HG03175 (cell line): ENCODE data around the gene TIMM9.
"Not testable (repeated sequence)": the region's sequence is repeated elsewhere in the genome, so short reads cannot be mapped to it uniquely, and the experiment has no call there.

ENCODE experiments used
- ATAC-seq: cut with Tn5 transposase; IDR thresholded peaks from one replicate; pipeline ENCODE4 v1.9.1; 2021; ENCODE audit warnings: mild to moderate bottlenecking, moderate library complexity; ENCODE audit not compliant: unreplicated experiment

Gene TIMM9

DNA sequence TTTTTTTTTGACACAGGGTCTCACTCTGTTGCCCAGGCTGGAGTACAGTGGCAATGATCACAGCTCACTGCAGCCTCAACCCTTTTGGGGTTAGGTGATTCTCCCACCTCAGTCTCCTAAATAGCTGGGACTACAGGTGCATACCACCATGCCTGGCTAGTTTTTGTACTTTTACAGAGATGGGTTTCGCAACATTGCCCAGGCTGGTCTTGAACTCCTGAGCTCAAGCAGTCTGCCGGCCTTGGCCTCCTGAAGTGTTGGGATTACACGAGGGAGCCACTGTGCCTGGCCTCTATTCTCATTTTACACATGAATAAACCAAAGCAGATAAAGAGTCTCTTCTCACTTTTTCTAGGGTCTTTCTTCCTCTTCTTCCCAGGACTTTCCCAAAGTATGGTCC lies 28.4 kb downstream of the TIMM9 start:
- no peak for ATAC-seq

GRCh38 chr14:58398495-58398894 lies 28.8 kb downstream of the TIMM9 start:
- no peak for ATAC-seq

DNA sequence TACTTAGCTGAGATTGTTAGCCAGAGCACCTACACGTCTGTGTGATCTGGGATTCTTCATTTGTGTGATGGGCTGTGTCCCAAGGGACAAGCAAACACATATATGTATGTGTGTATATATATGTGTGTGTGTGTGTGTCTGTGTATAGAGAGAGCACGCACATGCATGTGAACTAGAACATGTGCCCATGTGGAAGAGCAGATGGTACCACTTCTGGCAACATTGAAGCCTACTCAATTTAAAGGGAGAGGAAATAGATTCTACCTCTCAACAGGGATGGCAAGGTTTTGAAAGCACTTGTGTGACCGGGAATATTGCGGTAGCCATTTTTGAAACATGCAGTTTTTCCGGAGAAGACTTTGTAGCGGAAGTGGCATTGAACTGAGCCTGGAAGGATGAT lies 30.2 kb downstream of the TIMM9 start:
- no peak for ATAC-seq

DNA sequence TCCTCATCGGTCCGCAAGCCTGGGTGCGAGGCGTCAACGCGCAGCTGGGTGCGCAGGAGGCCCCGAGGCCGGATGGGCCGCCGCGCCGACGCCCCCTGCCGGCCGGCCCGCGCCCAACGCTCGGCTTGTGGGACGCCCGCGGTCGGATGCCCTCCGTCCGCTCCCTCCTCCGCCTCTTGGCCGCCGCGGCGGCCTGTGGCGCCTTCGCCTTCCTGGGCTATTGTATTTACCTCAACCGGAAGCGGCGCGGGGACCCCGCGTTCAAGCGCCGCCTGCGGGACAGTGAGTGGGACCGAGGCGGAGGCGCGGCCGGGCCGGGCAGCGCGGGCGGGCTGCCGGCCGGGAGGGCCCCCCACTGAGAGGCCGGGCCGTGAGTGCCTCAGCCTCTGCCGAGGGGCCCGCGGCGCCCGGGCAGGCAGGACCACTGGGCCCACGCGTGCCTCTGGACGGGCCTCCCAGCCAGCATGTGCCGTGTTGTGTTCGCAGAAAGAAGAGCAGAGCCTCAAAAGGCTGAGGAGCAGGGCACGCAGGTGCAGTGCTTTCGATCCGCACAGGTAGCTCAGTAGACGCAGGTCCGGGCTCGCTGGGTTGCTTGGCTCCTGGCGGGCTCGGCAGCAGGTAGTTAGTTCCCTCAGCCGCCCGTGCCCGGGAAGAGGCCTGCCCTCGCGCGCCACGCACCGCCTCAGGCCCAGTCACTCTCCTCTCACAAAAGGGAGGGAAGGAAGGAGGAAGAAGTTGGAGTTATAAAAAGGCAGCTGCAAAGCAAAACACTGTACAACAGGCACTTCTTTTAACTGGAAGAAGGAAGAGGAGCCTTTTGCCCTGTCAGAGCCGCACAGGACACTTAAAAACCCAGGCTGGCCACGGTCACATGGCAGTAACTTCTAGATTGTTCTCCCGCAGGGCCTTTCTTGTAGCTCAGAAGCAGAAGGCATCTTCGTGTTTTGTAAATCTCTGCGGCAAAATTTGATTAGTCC lies 31.2 kb downstream of the TIMM9 start, which contains the start of gene TOMM20L:
Gene TOMM20L (plus strand): TSS at position 119 of the 977 bp plus-strand sequence. CDS start 28 bp downstream, at position 147.
- peak; percentile 95 for ATAC-seq

DNA sequence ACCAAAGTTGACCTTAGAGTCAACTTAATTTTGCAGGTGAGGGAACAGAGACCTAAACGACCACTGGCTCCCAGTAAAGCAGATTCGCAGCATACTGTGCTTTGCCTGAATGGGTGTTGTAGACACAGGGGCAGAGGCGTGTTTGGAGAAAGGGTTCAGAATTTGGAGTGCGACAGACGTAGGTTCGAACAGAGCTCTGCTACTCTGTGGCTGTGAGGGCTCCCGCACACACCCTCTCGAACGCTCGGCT lies 31.8 kb downstream of the TIMM9 start:
- ATAC-seq: no peak

DNA sequence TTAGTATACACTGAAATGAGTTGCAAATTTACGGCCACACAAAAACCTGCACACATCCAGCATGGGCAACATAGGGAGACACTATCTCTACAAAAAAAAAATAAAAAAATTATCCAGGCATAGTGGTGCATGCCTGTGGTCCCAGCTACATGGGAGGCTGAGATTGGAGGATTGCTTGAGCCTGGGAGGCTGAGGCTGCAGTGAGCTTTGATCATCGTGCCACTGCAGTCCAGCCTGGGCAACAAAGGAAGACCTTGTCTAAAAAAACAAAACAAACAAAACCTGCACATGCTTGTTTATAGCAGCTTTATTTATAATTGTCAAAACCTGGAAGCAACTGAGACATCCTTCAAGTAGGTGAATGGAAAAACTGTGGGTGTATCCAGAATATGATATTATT lies 36.5 kb downstream of the TIMM9 start:
- ATAC-seq: no peak

DNA sequence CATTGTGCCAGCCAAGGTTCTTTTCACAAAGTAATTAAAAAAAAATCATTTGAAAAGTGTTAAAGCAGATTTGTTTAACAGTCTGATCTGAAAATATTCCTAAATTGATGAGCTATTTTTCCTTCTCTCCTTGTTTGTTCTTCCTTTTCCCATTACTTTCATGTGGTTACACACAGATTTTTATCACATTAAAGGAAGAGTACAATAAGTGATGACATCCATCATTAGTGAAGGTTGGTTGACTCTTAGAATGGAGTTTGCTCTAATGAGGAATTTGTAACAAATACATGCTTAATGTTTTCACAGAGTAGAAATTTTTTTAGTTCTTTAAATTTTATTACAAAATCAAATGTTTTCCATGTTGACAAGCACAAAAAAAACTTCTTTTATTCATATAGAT lies 50.5 kb downstream of the TIMM9 start:
- no peak for ATAC-seq

GRCh38 chr14:58368956-58369355 lies 58.4 kb downstream of the TIMM9 start:
- ATAC-seq: no peak

DNA sequence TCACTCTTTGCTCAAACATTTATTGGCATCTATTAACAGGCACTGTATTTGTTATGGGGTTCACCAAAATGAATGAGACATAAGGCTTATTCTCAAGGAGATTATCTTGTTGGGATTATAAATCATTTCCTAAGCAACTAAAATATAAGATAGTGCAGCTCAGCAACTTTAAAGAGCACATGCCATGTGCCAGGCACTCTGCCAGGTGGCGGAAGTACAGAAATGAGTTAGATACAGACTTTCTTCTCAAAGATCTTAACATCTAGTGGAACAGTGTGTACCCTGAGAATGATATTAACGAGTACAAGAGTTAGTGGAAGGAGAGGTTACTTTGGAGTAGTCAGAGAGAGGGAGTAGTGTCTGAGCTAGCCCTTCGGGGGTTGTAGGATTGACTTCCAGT lies 60.0 kb downstream of the TIMM9 start:
- ATAC-seq: no peak

DNA sequence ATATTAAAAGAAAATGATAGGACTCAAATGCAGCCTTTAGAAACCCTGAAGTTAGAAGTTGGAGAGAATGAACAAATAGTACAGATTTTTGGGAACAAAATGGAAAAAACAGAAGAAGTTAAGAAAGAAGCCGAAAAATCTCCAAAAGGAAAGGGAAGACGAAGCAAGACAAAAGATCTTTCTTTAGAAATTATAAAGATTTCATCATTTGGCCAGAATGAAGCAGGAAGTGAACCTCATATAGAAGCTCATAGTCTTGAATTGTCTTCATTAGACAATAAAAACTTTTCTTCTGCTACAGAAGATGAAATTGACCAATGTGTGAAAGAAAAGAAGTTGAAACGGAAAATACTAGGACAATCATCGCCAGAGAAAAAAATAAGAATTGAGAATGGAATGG lies 63.0 kb downstream of the TIMM9 start:
- no peak for ATAC-seq

DNA sequence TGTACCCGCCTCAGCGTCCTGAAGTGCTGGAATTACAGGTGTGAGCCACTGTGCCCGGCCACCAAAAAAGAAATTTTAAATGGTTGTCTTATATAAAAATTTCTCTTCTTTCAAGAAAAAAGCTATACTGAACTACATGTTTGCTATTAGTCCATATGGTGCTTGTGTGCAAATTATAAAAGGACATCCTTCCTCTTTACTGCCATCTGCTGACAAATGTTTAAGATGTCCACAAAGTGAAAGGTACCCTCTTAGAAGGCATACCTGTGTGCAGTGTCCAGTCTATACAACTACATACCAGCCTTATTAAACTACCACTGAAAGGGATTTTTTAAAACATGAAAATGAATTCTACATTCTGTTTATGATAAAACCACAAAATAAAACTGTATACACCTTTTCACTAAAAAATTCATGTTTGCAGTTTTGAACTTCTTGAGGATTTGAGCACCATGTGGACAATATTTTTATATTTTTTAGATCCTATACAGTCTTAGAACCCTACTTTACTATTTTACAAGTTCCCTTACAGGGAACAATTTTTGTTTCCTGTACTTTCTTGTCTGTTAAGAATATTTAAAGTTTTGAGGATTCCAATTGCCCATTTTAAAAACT lies 64.4 kb downstream of the TIMM9 start:
- ATAC-seq: peak; percentile 51

- not testable (repeated sequence) for ATAC-seq
Measured at GRCh38 chr14:58362272-58362671, 65.1 kb downstream of the TIMM9 start.
